OCI-LY1 (cell line): ENCODE data around the gene SEMA4B.

ENCODE experiments used
- EZH2 ChIP-seq: fragments of 200-600 bp; sonication (generic), shearing (Covaris generic); IDR thresholded peaks from 2 replicates; pipeline ENCODE4 v1.8.0; 2017; ENCODE audit warnings: borderline replicate concordance, mixed run types, mild to moderate bottlenecking, antibody characterized with exemption, low read length, moderate library complexity, mixed read lengths
- TF ChIP-seq, protein P1 (sequence below): fragments of 200-600 bp; sonication (generic), shearing (Covaris generic); IDR thresholded peaks from 2 replicates; pipeline ENCODE4 v1.5.1; 2017; ENCODE audit warnings: mild to moderate bottlenecking, antibody characterized with exemption, low read length, moderate library complexity, mixed read lengths

DNA sequence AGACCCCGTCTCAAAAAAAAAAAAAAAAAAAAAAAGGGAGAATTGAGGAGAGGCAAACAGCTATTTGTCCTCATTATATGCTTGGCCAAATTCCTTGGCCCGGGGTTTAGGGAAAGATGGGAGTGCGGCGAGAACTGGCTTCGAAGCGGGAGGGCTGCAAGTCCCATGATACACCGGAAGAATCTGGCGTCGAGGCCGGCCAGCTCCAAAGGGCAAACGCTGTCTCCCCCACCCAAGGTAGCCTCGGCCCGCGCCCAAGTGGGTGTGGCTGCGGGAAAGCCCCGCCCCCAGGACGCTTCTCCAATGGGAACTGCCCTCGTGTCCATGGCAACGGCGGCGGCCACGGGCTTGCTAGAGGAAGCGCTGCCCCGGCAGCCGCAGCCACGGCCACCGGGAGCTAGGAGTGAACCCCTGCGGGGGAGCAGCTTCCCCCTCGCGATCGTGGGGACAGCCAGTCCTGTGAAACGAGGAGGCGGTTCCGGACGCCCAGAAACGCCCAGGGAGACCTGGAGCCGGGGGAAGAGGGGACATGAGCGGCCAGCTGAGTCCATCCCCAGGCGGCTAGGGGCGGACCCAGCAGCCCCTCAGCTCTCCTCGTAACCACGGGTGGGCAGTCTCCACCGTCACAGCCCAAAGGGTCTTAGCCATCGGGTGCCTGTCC is 48.2 kb downstream of the SEMA4B start, which contains the start of gene TTLL13:
- no peak for TF ChIP-seq EZH2
- TF ChIP-seq, protein P1, sequence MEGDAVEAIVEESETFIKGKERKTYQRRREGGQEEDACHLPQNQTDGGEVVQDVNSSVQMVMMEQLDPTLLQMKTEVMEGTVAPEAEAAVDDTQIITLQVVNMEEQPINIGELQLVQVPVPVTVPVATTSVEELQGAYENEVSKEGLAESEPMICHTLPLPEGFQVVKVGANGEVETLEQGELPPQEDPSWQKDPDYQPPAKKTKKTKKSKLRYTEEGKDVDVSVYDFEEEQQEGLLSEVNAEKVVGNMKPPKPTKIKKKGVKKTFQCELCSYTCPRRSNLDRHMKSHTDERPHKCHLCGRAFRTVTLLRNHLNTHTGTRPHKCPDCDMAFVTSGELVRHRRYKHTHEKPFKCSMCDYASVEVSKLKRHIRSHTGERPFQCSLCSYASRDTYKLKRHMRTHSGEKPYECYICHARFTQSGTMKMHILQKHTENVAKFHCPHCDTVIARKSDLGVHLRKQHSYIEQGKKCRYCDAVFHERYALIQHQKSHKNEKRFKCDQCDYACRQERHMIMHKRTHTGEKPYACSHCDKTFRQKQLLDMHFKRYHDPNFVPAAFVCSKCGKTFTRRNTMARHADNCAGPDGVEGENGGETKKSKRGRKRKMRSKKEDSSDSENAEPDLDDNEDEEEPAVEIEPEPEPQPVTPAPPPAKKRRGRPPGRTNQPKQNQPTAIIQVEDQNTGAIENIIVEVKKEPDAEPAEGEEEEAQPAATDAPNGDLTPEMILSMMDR: no peak
